GM12865 (cell line): Measurements from ENCODE around the gene TRMT10C.
"Not testable (repeated sequence)": the region's sequence is repeated elsewhere in the genome, so short reads cannot be mapped to it uniquely, and the experiment has no call there.

Experiments used
- DNase-seq: peaks from one replicate; pipeline ENCODE4 v3.0.0; 2010; ENCODE audit warnings: low read depth
- H3K4me3 ChIP-seq: 2 replicates; pipeline ENCODE4 v1.5.1; 2011; ENCODE audit warnings: mild to moderate bottlenecking, low read depth, low read length, control low read depth
- CTCF ChIP-seq: IDR thresholded peaks from 2 replicates; pipeline ENCODE4 v1.5.1; 2011; ENCODE audit warnings: low read length, control low read depth, low read depth, inconsistent platforms; ENCODE audit not compliant: insufficient read depth; ENCODE audit errors: missing control alignments

The TRMT10C gene

GRCh38 chr3:101603184-101603583, 41.5 kb downstream of the TRMT10C start:
- no peak for TF ChIP-seq CTCF
- H3K4me3 ChIP-seq: no peak overlapping the region
- DNase-seq: no peak

GRCh38 chr3:101605398-101605797, 43.7 kb downstream of the TRMT10C start:
- not testable (repeated sequence) for DNase-seq, H3K4me3 ChIP-seq

- H3K4me3 ChIP-seq: no peak overlapping the region
- TF ChIP-seq CTCF: no peak
- DNase-seq: peak; percentile 57
Measured at GRCh38 chr3:101611023-101611422, 49.4 kb downstream of the TRMT10C start.

GRCh38 chr3:101613014-101613413, 51.3 kb downstream of the TRMT10C start:
- H3K4me3 ChIP-seq, DNase-seq: not testable (repeated sequence)

- DNase-seq: no peak
- no peak for TF ChIP-seq CTCF
- no peak overlapping the region for H3K4me3 ChIP-seq
Measured at GRCh38 chr3:101615525-101615924, 53.9 kb downstream of the TRMT10C start.
